ENCODE results near the gene BAHCC1.

The BAHCC1 gene

GRCh38 chr17:81428121-81428515 is 32.9 kb downstream of the BAHCC1 start:
- no peak for DNase-seq

- no peak for DNase-seq
These were observed 33.3 kb downstream of the BAHCC1 start for GRCh38 chr17:81428516-81428915.

- no peak for DNase-seq
These were observed 33.9 kb downstream of the BAHCC1 start for GRCh38 chr17:81428948-81429774.

GRCh38 chr17:81429821-81430551 is 34.7 kb downstream of the BAHCC1 start:
- no peak for DNase-seq

- DNase-seq, result no peak
These were observed 36.6 kb downstream of the BAHCC1 start for GRCh38 chr17:81431545-81432482.

GRCh38 chr17:81432941-81433340 is 37.7 kb downstream of the BAHCC1 start:
- DNase-seq, result no peak

GRCh38 chr17:81433656-81434055 is 38.4 kb downstream of the BAHCC1 start:
- no peak for DNase-seq

- no peak for DNase-seq
These were observed 38.8 kb downstream of the BAHCC1 start for GRCh38 chr17:81434072-81434471.

- DNase-seq, result no peak
These were observed 39.6 kb downstream of the BAHCC1 start for GRCh38 chr17:81434681-81435417.

GRCh38 chr17:81435652-81436293 is 40.5 kb downstream of the BAHCC1 start:
- DNase-seq, result no peak

- no peak for DNase-seq
These were observed 41.1 kb downstream of the BAHCC1 start for GRCh38 chr17:81436294-81436849.

GRCh38 chr17:81437191-81437651 is 42.0 kb downstream of the BAHCC1 start:
- no peak for DNase-seq

- DNase-seq, result no peak
These were observed 42.9 kb downstream of the BAHCC1 start for GRCh38 chr17:81438007-81438659.

GRCh38 chr17:81438688-81439087 is 43.4 kb downstream of the BAHCC1 start:
- DNase-seq, result no peak

GRCh38 chr17:81440051-81440471 is 44.8 kb downstream of the BAHCC1 start:
- no peak for DNase-seq

GRCh38 chr17:81440511-81441244 is 45.4 kb downstream of the BAHCC1 start:
- no peak for DNase-seq

GRCh38 chr17:81442791-81443190 is 47.5 kb downstream of the BAHCC1 start:
- no peak for DNase-seq

- DNase-seq, result no peak
These were observed 48.0 kb downstream of the BAHCC1 start for GRCh38 chr17:81443269-81443668.

GRCh38 chr17:81444610-81445339 is 49.5 kb downstream of the BAHCC1 start:
- DNase-seq, result no peak
